Measurements from ENCODE around the gene RAB8A.

The RAB8A gene

GRCh38 chr19:16136185-16136999, 24.7 kb downstream of the RAB8A start:
- in situ Hi-C loops (cut with MboI; ENCODE audit: low sequenced_read_pairs), result no loop called here

GRCh38 chr19:16139752-16140151, 28.1 kb downstream of the RAB8A start:
- in situ Hi-C loops (cut with MboI; ENCODE audit: low sequenced_read_pairs), result no loop called here

GRCh38 chr19:16141043-16141442, 29.4 kb downstream of the RAB8A start:
- in situ Hi-C loops (cut with MboI; ENCODE audit: low sequenced_read_pairs), result no loop called here

GRCh38 chr19:16142032-16142580, 30.4 kb downstream of the RAB8A start:
- in situ Hi-C loops (cut with MboI; ENCODE audit: low sequenced_read_pairs), result no loop called here

GRCh38 chr19:16143399-16144215, 31.9 kb downstream of the RAB8A start, which contains the start of gene HSH2D:
Gene HSH2D, plus strand, starts transcription at chr19:16143685. Its CDS starts 5,066 bp downstream, at chr19:16148751.
- in situ Hi-C loops (cut with MboI; ENCODE audit: low sequenced_read_pairs), result no loop called here

- in situ Hi-C loops (cut with MboI; ENCODE audit: low sequenced_read_pairs), result no loop called here
Observed at GRCh38 chr19:16144216-16144581, 32.5 kb downstream of the RAB8A start.

- in situ Hi-C loops (cut with MboI; ENCODE audit: low sequenced_read_pairs), result no loop called here
Observed at GRCh38 chr19:16146112-16146511, 34.4 kb downstream of the RAB8A start.

GRCh38 chr19:16148443-16149229, 36.9 kb downstream of the RAB8A start:
- in situ Hi-C loops (cut with MboI; ENCODE audit: low sequenced_read_pairs), result no loop called here

GRCh38 chr19:16153582-16154336, 42.1 kb downstream of the RAB8A start:
- in situ Hi-C loops (cut with MboI; ENCODE audit: low sequenced_read_pairs), result no loop called here

GRCh38 chr19:16154557-16154956, 42.9 kb downstream of the RAB8A start:
- in situ Hi-C loops (cut with MboI; ENCODE audit: low sequenced_read_pairs), result no loop called here

GRCh38 chr19:16155128-16155527, 43.4 kb downstream of the RAB8A start:
- in situ Hi-C loops (cut with MboI; ENCODE audit: low sequenced_read_pairs), result no loop called here

- in situ Hi-C loops (cut with MboI; ENCODE audit: low sequenced_read_pairs), result no loop called here
Observed at GRCh38 chr19:16156904-16157303, 45.2 kb downstream of the RAB8A start.

GRCh38 chr19:16157601-16158000, 45.9 kb downstream of the RAB8A start:
- in situ Hi-C loops (cut with MboI; ENCODE audit: low sequenced_read_pairs), result no loop called here

GRCh38 chr19:16159655-16160054, 48.0 kb downstream of the RAB8A start:
- in situ Hi-C loops (cut with MboI; ENCODE audit: low sequenced_read_pairs), result no loop called here

GRCh38 chr19:16160445-16160942, 48.8 kb downstream of the RAB8A start:
- in situ Hi-C loops (cut with MboI; ENCODE audit: low sequenced_read_pairs), result no loop called here

GRCh38 chr19:16160943-16161560, 49.4 kb downstream of the RAB8A start:
- in situ Hi-C loops (cut with MboI; ENCODE audit: low sequenced_read_pairs), result no loop called here

GRCh38 chr19:16161840-16162239, 50.2 kb downstream of the RAB8A start:
- in situ Hi-C loops (cut with MboI; ENCODE audit: low sequenced_read_pairs), result no loop called here

GRCh38 chr19:16164222-16164890, 52.7 kb downstream of the RAB8A start:
- in situ Hi-C loops (cut with MboI; ENCODE audit: low sequenced_read_pairs), result no loop called here

GRCh38 chr19:16166417-16166816, 54.7 kb downstream of the RAB8A start:
- in situ Hi-C loops (cut with MboI; ENCODE audit: low sequenced_read_pairs), result no loop called here

Data from HL-60/S4 treated with phorbol 12-myristate 13-acetate at 8.2 ng/mL for 4 days and 3 days (cell line).